ENCODE measurements around the gene ARG1. TPM values are rescaled to one million over a fixed set of nuclear protein-coding genes. Genes with fewer than 3 reads are reported as not detected.
A peak's percentile ranks its signal among the peaks of the same experiment; 100 is the strongest.
"Not testable (repeated sequence)": the region's sequence is repeated elsewhere in the genome, so short reads cannot be mapped to it uniquely, and the experiment has no call there.

The ARG1 gene
- not detected for total RNA-seq

DNA sequence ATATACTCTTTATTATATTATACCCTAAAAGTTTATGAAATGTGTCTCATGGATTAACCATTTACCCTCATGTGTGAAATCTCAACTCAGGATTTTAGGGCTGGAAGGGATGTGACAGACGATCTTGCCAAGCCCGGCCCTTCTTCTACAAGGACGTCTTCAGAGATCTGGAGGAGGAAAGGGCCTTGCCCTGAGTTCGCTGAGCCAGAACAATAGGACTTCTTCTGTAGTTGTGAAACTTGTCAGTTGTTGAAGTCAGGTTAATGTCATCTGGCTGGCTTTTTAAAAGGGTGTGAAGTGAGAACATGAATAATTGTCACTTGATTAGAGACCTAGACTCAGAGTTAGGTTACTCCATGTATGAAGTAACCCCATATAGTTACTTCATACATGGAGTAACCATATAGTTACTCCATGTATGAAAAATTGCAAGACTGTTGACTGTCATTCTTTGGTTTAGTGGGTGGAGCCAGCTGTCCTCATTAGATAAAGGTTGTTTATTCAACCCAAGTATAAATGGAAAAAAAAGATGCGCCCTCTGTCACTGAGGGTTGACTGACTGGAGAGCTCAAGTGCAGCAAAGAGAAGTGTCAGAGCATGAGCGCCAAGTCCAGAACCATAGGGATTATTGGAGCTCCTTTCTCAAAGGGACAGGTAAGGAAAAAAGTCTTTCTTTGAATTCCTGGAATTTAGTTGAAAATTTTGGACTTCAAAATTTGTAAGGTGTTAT, at the start of gene ARG1:
Gene ARG1 (plus strand): TSS at position 541 of the 730 bp plus-strand sequence. CDS start 57 bp downstream, at position 598.
- intact Hi-C loops (cut with micrococcal nuclease): no loop called here

DNA sequence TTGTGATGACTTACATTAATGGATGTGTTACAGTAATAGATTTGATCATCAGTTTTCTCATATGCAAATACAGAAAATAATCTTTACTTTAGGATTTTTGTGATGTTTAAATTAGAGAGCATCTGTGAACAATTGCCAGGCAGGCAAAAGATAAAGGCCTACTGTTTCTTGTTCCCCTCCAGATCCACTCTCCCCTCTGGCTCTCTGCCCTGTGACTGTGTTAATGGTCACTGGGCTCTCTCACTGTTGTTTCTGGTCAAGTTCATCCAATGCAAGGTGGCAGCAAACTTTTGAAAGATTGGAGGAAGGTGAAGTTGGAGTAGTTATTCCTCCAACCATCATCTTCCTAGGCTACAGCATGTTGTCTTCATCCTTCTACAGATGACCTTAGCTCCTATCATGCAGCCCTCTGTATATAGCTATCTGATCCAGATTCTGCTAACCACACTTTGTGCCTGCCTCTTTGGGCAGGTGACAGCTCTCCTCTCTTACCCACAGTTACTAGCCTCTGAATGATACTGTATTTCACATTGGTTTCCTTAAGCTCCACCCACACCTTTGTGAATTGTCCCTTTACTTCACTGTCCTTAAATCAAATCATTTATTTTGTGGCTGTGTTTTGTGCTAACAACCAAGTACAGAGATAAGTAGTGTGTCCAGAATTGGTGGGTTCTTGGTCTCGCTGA, 48.9 kb upstream of the ARG1 start:
- Mint-ChIP-seq H3K4me3 (no peak overlapping the region), H3K4me1 (ENCODE audit: low read depth) (peaks cover 21% of the 10 kb centered on the region), H3K36me3 (ENCODE audit: low read depth) (no peaks in the 10 kb centered on the region), H3K9me3 (no peaks in the 10 kb centered on the region), H3K27ac (no peak overlapping the region), H3K27me3 (ENCODE audit: low read depth) (no peaks in the 10 kb centered on the region)
- DNase-seq: no peak
- CTCF ChIA-PET: interaction anchor here (0.6 to 2.0 kb wide), 6 partner anchors 8 to 341 kb away, joined by 3 to 7 read pairs (median 3); no protein-coding TSS in a partner anchor
- intact Hi-C loops (cut with micrococcal nuclease): no loop called here

More for the DNA sequence above, at the start of gene ARG1:
- peaks cover 5% of the 10 kb centered on the region for H3K36me3 Mint-ChIP-seq (ENCODE audit: low read depth)
- H3K4me3 Mint-ChIP-seq: no peak within 1 kb of the TSS
- no peaks in the 10 kb centered on the region for H3K27me3 Mint-ChIP-seq (ENCODE audit: low read depth)
- CTCF ChIA-PET: no interaction called here
- DNase-seq: no peak
- no peaks in the 10 kb centered on the region for H3K9me3 Mint-ChIP-seq
- no peaks in the 10 kb centered on the region for H3K4me1 Mint-ChIP-seq (ENCODE audit: low read depth)
- no peak within 1 kb of the TSS for H3K27ac Mint-ChIP-seq

DNA sequence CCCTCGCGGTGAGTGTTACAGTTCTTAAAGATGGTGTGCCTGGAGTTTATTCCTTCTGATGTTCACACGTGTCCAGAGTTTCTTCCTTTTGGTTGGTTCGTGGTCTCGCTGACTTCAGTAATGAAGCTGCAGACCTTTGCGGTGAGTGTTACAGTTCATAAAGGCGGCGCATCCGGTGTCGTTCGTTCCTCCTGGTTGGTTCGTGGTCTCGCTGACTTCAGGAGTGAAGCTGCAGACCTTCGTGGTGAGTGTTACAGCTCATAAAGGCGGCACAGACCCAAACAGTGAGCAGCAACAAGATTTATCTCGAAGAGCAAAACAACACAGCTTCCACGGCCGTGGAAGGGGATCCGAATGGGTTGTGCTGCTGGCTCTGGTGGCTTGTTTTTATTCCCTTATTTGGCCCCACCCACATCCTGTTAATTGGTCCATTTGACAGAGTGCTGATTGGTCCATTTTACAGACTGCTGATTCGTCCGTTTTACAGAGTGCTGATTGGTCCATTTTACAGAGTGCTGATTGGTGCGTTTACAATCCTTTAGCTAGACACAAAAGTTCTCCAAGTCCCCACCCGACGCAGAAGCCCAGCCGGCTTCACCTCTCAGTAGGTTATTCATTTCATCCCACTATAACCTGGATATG, 48.2 kb upstream of the ARG1 start:
- no peak overlapping the region for H3K4me3 Mint-ChIP-seq
- peaks cover 25% of the 10 kb centered on the region for H3K4me1 Mint-ChIP-seq (ENCODE audit: low read depth)
- DNase-seq: no peak
- CTCF ChIA-PET: interaction anchor here (0.5 to 2.0 kb wide), 5 partner anchors 8 to 654 kb away, joined by 3 to 7 read pairs (median 3); no protein-coding TSS in a partner anchor
- H3K36me3 Mint-ChIP-seq (ENCODE audit: low read depth): no peaks in the 10 kb centered on the region
- H3K9me3 Mint-ChIP-seq: no peaks in the 10 kb centered on the region
- no peaks in the 10 kb centered on the region for H3K27me3 Mint-ChIP-seq (ENCODE audit: low read depth)
- intact Hi-C loops (cut with micrococcal nuclease): no loop called here
- no peak overlapping the region for H3K27ac Mint-ChIP-seq

DNA sequence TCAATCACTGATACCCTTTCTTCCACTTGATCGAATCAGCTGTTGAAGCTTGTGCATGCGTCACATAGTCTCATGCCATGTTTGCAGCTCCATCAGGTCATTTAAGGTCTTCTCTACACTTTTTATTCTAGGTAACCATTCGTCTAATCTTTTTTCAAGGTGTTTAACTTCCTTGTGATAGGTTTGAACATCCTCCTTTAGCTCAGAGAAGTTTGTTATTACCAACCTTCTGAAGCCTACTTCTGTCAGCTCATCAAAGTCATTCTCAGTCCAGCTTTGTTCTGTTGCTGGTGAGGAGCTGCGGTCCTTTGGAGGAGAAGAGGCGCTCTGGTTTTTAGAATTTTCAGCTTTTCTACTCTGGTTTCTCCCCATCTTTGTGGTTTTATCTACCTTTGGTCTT, 42.1 kb upstream of the ARG1 start:
- H3K4me3 Mint-ChIP-seq; H3K36me3 Mint-ChIP-seq (ENCODE audit: low read depth); H3K27me3 Mint-ChIP-seq (ENCODE audit: low read depth); H3K27ac Mint-ChIP-seq; H3K9me3 Mint-ChIP-seq: not testable (repeated sequence)
- peak; percentile 37 for DNase-seq
- intact Hi-C loops (cut with micrococcal nuclease): loop anchor here (5.0 kb wide), 1 partner anchor 1209 kb away; no protein-coding TSS in a partner anchor
- peaks cover 56% of the 10 kb centered on the region for H3K4me1 Mint-ChIP-seq (ENCODE audit: low read depth)
- CTCF ChIA-PET: interaction anchor here (0.7 to 8.1 kb wide), 4 partner anchors 11 to 332 kb away, joined by 3 to 82 read pairs (median 50); partner anchors contain the start of gene MED23

DNA sequence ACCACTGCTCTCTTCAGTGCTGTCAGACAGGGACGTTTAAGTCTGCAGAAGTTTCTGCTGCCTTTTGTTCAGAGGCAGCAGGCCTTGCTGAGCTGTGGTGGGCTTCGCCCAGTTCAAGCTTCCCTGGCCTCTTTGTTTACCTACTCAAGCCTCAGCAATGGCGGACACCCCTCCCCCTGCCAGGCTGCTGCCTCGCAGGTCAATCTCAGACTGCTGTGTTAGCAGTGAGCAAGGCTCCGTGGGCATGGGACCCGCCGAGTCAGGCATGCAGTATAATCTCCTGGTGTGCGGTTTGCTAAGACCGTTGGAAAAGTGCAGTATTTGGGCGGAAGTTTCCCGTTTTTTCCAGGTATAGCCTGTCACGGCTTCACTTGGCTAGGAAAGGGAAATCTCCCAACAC, 41.3 kb upstream of the ARG1 start:
- H3K27ac Mint-ChIP-seq; H3K9me3 Mint-ChIP-seq; DNase-seq; H3K36me3 Mint-ChIP-seq (ENCODE audit: low read depth); H3K4me3 Mint-ChIP-seq; H3K27me3 Mint-ChIP-seq (ENCODE audit: low read depth): not testable (repeated sequence)
- intact Hi-C loops (cut with micrococcal nuclease): loop anchor here (1.0 to 5.0 kb wide), 13 partner anchors 12 to 1505 kb away; partner anchors contain the start of genes AKAP7, EPB41L2 and MED23
- peaks cover 55% of the 10 kb centered on the region for H3K4me1 Mint-ChIP-seq (ENCODE audit: low read depth)
- CTCF ChIA-PET: interaction anchor here (1.3 to 8.1 kb wide), 5 partner anchors 12 to 647 kb away, joined by 7 to 82 read pairs (median 25); partner anchors contain the start of gene MED23

DNA sequence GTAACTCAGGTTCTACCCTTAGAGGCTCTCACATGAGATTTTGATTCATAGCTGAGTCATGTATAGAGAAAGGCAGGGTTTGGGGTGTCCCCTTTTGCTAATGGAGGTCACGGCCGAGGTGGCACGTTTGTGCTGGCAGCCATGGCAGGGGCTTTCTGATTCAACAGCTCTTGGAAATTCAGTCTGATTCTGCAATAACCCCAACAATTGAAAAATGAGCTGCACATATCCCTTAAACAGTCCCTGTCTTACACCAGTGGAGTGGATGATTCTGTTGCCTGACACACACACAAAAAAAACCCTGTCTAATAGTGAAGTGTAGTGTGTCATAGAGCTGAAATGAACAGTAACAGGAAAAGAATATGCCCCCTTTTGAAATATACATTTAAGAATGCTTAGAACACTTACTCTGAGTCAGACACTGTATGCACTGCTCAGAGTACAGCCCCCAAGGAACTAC, 40.4 kb upstream of the ARG1 start:
- peak; percentile 88 for DNase-seq
- peak overlapping the region; percentile 86 for H3K27ac Mint-ChIP-seq
- H3K4me3 Mint-ChIP-seq: no peak overlapping the region

DNA sequence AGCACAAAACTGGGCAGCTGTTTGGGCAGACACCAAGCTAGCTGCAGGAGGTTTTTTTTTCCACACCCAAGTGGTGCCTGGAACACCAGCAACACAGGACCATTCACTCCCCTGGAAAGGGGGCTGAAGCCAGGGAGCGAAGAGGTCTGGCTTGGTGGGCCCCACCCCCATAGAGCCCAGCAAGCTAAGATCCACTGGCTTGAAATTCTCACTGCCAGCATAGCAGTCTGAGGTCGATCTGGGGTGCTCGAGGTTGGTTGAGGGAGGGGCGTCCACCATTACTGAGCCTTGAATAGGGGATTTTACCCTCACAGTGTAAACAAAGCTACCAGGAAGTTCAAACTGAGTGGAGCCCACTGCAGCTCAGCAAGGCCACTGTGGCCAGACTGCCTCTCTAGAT, 34.4 kb upstream of the ARG1 start:
- intact Hi-C loops (cut with micrococcal nuclease); H3K27ac Mint-ChIP-seq; H3K4me1 Mint-ChIP-seq (ENCODE audit: low read depth); H3K4me3 Mint-ChIP-seq; H3K36me3 Mint-ChIP-seq (ENCODE audit: low read depth); H3K27me3 Mint-ChIP-seq (ENCODE audit: low read depth); H3K9me3 Mint-ChIP-seq; DNase-seq: not testable (repeated sequence)
- CTCF ChIA-PET: interaction anchor here (1.0 kb wide), 1 partner anchor 653 kb away, joined by 3 read pairs; no protein-coding TSS in a partner anchor

More for the DNA sequence above, 40.4 kb upstream of the ARG1 start:
- intact Hi-C loops (cut with micrococcal nuclease): loop anchor here (1.0 to 5.0 kb wide), 13 partner anchors 13 to 1506 kb away; partner anchors contain the start of genes AKAP7, EPB41L2 and MED23
- Mint-ChIP-seq H3K27me3 (ENCODE audit: low read depth) (no peaks in the 10 kb centered on the region), H3K36me3 (ENCODE audit: low read depth) (no peaks in the 10 kb centered on the region), H3K4me1 (ENCODE audit: low read depth) (peaks cover 52% of the 10 kb centered on the region), H3K9me3 (peaks cover 2% of the 10 kb centered on the region)
- CTCF ChIA-PET: interaction anchor here (0.6 to 8.1 kb wide), 16 partner anchors 8 to 1202 kb away, joined by 3 to 82 read pairs (median 6); partner anchors contain the start of gene MED23

DNA sequence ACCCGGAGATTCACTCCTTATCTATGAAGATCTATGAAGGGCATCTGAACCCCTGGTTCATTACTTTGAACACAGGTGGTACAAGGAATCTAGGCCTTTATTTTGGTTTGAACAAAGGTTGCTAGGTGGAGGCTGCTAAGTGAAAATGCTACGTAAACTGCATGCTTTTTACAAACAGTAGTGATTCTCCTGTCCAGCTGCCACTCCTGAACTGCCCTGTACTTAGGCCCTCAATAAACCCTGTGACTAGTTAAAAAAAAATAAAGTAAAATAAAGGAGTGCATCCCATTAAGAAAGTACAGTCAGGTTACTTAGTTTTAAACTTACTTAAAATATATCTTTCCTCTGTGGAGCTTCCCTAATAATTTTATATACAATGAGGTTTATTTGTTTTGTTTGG, 27.7 kb upstream of the ARG1 start:
- no peak for DNase-seq
- CTCF ChIA-PET: no interaction called here
- Mint-ChIP-seq H3K27ac (no peak overlapping the region), H3K27me3 (ENCODE audit: low read depth) (no peaks in the 10 kb centered on the region), H3K4me3 (no peak overlapping the region), H3K36me3 (ENCODE audit: low read depth) (no peaks in the 10 kb centered on the region), H3K4me1 (ENCODE audit: low read depth) (no peaks in the 10 kb centered on the region), H3K9me3 (no peaks in the 10 kb centered on the region)
- intact Hi-C loops (cut with micrococcal nuclease): no loop called here

DNA sequence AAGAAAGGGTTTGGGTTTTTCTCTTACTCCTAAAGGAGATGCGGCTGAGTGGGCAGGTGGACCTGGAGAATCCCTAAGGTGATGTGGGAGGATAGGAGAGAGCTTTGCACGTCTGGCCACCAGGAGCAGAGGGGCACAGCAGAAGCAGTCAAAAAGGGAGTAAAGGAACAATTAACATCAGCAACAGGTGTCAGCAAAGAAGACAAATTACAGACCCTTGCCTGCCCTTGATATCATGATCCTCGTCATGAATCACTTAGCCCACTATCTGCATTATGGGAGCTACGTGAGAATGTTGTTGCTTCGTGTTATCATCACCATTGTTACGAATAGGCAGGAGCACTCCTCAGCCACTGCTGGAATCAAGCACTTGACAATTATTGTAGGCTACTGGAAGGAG, 25.5 kb upstream of the ARG1 start:
- no peak for DNase-seq
- Mint-ChIP-seq H3K4me3 (no peak overlapping the region), H3K4me1 (ENCODE audit: low read depth) (no peaks in the 10 kb centered on the region), H3K27me3 (ENCODE audit: low read depth) (no peaks in the 10 kb centered on the region), H3K36me3 (ENCODE audit: low read depth) (no peaks in the 10 kb centered on the region), H3K27ac (no peak overlapping the region), H3K9me3 (no peaks in the 10 kb centered on the region)
- intact Hi-C loops (cut with micrococcal nuclease): no loop called here
- CTCF ChIA-PET: interaction anchor here (1.1 kb wide), 1 partner anchor 14 kb away, joined by 3 read pairs; no protein-coding TSS in a partner anchor

DNA sequence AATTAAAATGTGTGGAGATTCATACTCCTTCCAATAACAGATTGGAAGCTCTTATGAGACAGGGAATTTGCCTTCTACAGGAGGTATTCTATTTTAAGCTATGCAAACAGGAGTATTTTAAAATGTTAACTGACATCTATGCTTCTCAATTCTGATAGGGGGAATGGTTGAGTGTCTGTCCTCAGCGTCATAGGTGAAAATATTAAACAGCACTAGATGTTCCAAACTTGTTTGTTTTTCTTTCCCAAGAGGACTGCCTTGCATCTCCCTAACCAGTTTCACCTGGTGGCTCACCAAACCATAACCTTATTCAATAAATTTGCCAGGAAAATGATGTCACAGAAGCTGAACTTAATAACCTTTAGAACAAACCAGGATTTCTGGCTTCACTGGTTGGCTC, 24.6 kb upstream of the ARG1 start:
- intact Hi-C loops (cut with micrococcal nuclease): no loop called here
- H3K4me3 Mint-ChIP-seq: no peak overlapping the region
- no peaks in the 10 kb centered on the region for H3K36me3 Mint-ChIP-seq (ENCODE audit: low read depth)
- no peak for DNase-seq
- CTCF ChIA-PET: no interaction called here
- no peak overlapping the region for H3K27ac Mint-ChIP-seq
- H3K27me3 Mint-ChIP-seq (ENCODE audit: low read depth): no peaks in the 10 kb centered on the region
- H3K4me1 Mint-ChIP-seq (ENCODE audit: low read depth): no peaks in the 10 kb centered on the region
- H3K9me3 Mint-ChIP-seq: no peaks in the 10 kb centered on the region

DNA sequence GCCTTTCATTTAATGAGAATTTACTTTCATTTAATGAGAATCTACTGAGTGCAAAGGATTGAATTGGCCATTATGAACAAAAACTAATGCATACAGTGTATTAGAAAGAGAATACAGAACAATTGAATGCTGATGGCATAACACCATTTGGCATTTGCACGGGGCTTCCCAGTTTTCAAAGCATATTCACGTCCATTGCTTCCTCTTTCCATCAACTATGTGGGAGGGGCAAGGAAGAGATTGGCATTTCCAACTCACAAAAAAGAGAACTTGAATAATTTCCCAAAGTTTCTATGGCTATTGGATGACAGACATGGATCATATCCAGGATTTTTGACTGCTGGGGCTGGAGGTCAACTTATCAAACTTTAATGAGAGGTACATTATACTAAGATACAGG, 23.2 kb upstream of the ARG1 start:
- DNase-seq: no peak
- Mint-ChIP-seq H3K4me1 (ENCODE audit: low read depth) (no peaks in the 10 kb centered on the region), H3K27ac (no peak overlapping the region), H3K9me3 (no peaks in the 10 kb centered on the region), H3K4me3 (no peak overlapping the region), H3K36me3 (ENCODE audit: low read depth) (no peaks in the 10 kb centered on the region), H3K27me3 (ENCODE audit: low read depth) (no peaks in the 10 kb centered on the region)
- CTCF ChIA-PET: no interaction called here
- intact Hi-C loops (cut with micrococcal nuclease): no loop called here

DNA sequence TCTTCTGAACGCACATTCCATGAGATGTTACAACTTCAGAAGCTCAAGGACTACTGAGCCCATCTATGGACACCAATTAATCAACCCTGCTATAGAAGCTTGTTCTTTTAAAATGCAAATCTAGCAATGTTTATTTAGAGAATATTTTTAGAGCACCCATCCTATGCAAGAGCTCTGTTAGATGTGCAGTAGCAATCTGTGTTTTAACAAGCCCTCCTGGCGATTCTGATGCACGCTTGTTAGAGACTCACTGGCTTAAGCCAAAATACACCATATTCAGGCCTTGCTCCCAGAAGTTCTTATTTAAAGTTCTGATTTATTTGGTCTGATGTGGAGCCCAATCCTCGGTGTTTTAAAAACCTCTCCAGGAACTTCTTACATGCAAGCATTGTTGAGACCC, 21.1 kb upstream of the ARG1 start:
- Mint-ChIP-seq H3K36me3 (ENCODE audit: low read depth) (no peaks in the 10 kb centered on the region), H3K4me3 (no peak overlapping the region), H3K27me3 (ENCODE audit: low read depth) (no peaks in the 10 kb centered on the region), H3K27ac (no peak overlapping the region), H3K4me1 (ENCODE audit: low read depth) (no peaks in the 10 kb centered on the region), H3K9me3 (no peaks in the 10 kb centered on the region)
- DNase-seq: no peak
- intact Hi-C loops (cut with micrococcal nuclease): no loop called here
- CTCF ChIA-PET: interaction anchor here (0.7 to 1.2 kb wide), 2 partner anchors 11 to 436 kb away, joined by 3 read pairs; no protein-coding TSS in a partner anchor

Measured in activated naive CD4-positive, alpha-beta T cell treated with anti-CD3 and anti-CD28 coated beads for 36 hours (primary cell).